ENCODE measurements around the gene COL18A1.

Gene COL18A1

DNA sequence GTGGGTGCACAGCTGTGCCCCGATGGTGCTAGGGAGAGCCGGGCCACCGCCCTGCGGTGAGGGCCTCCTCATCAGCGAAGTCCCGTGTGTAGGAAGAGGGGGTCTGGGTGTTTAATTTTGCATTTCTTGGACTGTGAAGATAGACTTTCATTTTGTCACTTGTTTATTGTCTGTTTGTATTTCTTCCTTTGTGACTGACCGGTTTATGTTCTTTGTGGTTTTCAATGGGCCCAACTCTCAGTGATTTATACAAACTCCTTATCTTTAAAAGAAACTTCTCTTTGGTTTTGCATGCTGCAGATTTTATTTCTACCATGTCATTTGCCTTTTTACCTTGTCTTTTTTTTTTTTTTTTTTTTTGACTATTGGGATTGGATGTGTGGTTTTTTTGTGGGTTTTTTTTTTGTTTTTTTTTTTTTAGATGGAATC lies 65.1 kb downstream of the COL18A1 start:
- Histone ChIP-seq H3K9ac (ENCODE audit: low read depth, low read length) (no peak overlapping the region), H3K4me1 (ENCODE audit: control insufficient read depth, insufficient read depth, low read length) (no peaks in the 10 kb centered on the region), H3K36me3 (ENCODE audit: control insufficient read depth, insufficient read depth, low read length) (peaks cover 51% of the 10 kb centered on the region), H3K9me3 (ENCODE audit: control insufficient read depth, insufficient read depth, low read length) (no peaks in the 10 kb centered on the region), H3K4me3 (ENCODE audit: low read depth, low read length) (no peak overlapping the region), H3K27me3 (ENCODE audit: control insufficient read depth, insufficient read depth, low read length) (no peaks in the 10 kb centered on the region), H3K27ac (ENCODE audit: low read depth, low read length) (no peak overlapping the region)

GRCh38 chr21:45470773-45471524 lies 66.0 kb downstream of the COL18A1 start:
- Histone ChIP-seq H3K4me1 (ENCODE audit: control insufficient read depth, insufficient read depth, low read length) (no peaks in the 10 kb centered on the region), H3K27ac (ENCODE audit: low read depth, low read length) (no peak overlapping the region), H3K9ac (ENCODE audit: low read depth, low read length) (no peak overlapping the region), H3K9me3 (ENCODE audit: control insufficient read depth, insufficient read depth, low read length) (no peaks in the 10 kb centered on the region), H3K4me3 (ENCODE audit: low read depth, low read length) (no peak overlapping the region), H3K36me3 (ENCODE audit: control insufficient read depth, insufficient read depth, low read length) (peaks cover 59% of the 10 kb centered on the region), H3K27me3 (ENCODE audit: control insufficient read depth, insufficient read depth, low read length) (no peaks in the 10 kb centered on the region)

DNA sequence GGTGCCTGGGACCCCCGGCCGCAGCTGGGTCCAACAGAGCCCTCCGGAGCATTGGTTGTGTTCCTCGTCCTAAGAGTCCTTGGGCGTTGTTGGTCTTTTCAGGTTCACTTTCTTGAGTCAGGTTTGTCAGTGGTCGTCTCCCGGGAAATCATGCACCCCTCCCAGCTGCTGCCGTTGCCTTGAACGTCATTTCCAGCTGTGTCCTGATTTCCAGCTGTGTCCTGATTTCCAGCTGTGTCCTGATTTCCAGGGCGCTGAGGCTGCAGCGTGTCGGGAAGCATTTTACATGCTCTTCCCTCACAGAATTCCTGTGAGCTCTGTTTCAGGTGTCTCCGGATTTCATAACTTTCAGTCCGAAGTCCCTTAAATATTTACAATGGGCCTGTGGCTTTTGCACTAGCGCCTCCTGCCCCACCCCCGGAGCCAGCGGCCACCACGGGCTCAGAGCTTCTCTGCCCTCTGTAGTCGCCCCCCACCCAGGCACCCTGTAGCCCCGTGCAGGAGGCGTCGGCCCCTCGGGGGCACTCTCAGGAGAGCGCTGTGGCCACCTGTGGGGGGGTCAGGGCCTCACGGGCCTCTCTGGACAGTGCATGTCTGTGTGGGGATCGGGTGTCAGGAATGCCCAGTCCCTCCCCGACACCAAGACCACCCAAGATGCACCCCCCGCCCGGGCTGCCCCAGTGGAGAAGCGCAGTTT lies 66.7 kb downstream of the COL18A1 start:
- no peaks in the 10 kb centered on the region for H3K9me3 ChIP-seq (ENCODE audit: control insufficient read depth, insufficient read depth, low read length)
- H3K4me3 ChIP-seq (ENCODE audit: low read depth, low read length), result no peak overlapping the region
- no peak overlapping the region for H3K9ac ChIP-seq (ENCODE audit: low read depth, low read length)
- H3K27me3 ChIP-seq (ENCODE audit: control insufficient read depth, insufficient read depth, low read length), result no peaks in the 10 kb centered on the region
- H3K27ac ChIP-seq (ENCODE audit: low read depth, low read length), result no peak overlapping the region
- no peaks in the 10 kb centered on the region for H3K4me1 ChIP-seq (ENCODE audit: control insufficient read depth, insufficient read depth, low read length)
- H3K36me3 ChIP-seq (ENCODE audit: control insufficient read depth, insufficient read depth, low read length), result peaks cover 67% of the 10 kb centered on the region

DNA sequence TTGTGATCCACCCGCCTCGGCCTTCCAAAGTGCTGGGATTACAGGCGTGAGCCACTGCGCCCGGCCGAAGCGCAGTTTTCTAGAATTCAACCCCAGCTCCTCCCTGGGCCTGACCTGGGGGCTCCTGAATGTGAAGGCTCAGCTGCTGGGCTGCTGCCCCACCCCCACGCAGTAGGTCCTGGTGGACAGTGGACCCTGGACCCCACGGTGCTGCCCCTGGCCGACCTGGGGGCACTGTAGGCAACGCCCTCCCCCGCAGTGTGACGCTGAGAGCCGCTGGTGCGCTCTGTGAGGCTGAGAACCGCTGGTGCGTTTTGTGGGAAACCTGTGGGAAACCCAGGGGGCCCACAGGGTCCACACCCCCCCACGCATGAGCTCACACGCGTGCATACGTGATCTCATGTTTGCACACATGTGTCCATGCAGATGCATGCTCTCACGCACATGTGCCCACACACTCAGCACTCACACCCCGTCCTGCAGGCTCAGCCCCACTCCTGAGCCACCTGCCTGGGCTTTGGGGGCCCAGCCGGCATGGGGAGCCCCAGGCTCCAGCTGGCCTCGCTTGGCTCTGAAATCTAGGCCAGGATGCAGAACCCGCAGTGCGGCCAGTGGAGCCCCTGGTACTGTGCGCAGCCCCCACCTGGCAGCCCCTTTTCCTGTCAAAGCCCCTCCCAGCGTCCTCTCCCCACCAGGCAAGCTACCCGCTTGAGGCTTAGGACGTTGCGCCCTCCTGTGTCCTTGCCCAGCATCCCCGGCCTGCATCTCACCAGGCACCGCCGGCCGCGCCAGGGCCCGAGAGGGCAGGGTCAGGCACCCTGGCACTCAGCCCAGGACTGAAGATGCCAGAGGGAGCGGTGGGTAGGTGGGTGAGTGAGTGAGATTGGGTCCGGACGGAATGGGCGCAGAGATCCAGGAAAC lies 67.7 kb downstream of the COL18A1 start:
- Histone ChIP-seq H3K36me3 (ENCODE audit: control insufficient read depth, insufficient read depth, low read length) (peaks cover 67% of the 10 kb centered on the region), H3K4me3 (ENCODE audit: low read depth, low read length) (no peak overlapping the region), H3K9ac (ENCODE audit: low read depth, low read length) (no peak overlapping the region), H3K27ac (ENCODE audit: low read depth, low read length) (no peak overlapping the region), H3K4me1 (ENCODE audit: control insufficient read depth, insufficient read depth, low read length) (no peaks in the 10 kb centered on the region), H3K9me3 (ENCODE audit: control insufficient read depth, insufficient read depth, low read length) (no peaks in the 10 kb centered on the region), H3K27me3 (ENCODE audit: control insufficient read depth, insufficient read depth, low read length) (no peaks in the 10 kb centered on the region)

DNA sequence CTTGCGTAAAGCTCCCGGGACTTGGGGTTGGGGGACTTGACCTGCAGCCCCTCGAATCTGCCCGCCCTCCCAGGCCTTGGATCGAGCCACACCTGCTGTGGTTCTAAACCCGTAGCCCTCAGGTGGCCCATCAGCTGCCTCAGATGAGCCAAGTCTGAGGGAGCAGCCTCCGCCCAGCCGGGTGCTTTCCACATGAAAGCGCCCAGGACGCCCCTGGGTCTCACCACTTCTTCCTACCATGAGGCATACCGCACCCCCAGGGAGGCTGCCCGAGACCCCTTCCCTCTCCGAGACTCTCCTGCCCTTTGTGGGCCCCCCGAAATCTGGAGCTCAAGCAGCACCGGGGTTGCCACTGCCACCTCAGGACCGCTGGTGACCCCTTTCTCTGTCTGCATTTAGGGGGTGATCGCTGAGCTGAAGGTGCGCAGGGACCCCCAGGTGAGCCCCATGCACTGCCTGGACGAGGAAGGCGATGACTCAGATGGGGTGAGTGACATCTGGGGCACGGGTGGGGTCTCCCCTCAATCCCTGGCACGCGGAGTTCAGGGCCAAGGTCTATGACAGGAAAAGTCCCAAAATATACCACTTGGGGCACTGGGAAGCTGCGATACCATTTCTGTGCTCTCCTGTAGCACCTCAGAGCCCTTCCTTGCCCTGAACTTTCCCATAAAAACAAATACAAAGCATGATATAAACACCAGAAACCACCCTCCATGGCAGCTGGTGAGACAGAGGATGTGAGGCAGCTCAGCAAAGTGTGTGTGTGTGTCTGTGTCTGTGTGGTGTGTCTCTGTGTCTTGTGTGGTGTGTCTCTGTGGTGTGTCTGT lies 68.7 kb downstream of the COL18A1 start:
- no peaks in the 10 kb centered on the region for H3K4me1 ChIP-seq (ENCODE audit: control insufficient read depth, insufficient read depth, low read length)
- H3K36me3 ChIP-seq (ENCODE audit: control insufficient read depth, insufficient read depth, low read length), result peaks cover 66% of the 10 kb centered on the region
- no peak overlapping the region for H3K9ac ChIP-seq (ENCODE audit: low read depth, low read length)
- no peak overlapping the region for H3K27ac ChIP-seq (ENCODE audit: low read depth, low read length)
- no peaks in the 10 kb centered on the region for H3K9me3 ChIP-seq (ENCODE audit: control insufficient read depth, insufficient read depth, low read length)
- no peak overlapping the region for H3K4me3 ChIP-seq (ENCODE audit: low read depth, low read length)
- no peaks in the 10 kb centered on the region for H3K27me3 ChIP-seq (ENCODE audit: control insufficient read depth, insufficient read depth, low read length)

GRCh38 chr21:45474323-45474950 lies 69.5 kb downstream of the COL18A1 start:
- Histone ChIP-seq H3K9me3 (ENCODE audit: control insufficient read depth, insufficient read depth, low read length) (no peaks in the 10 kb centered on the region), H3K27ac (ENCODE audit: low read depth, low read length) (no peak overlapping the region), H3K9ac (ENCODE audit: low read depth, low read length) (no peak overlapping the region), H3K36me3 (ENCODE audit: control insufficient read depth, insufficient read depth, low read length) (peaks cover 66% of the 10 kb centered on the region), H3K27me3 (ENCODE audit: control insufficient read depth, insufficient read depth, low read length) (no peaks in the 10 kb centered on the region), H3K4me3 (ENCODE audit: low read depth, low read length) (no peak overlapping the region), H3K4me1 (ENCODE audit: control insufficient read depth, insufficient read depth, low read length) (no peaks in the 10 kb centered on the region)

- no peaks in the 10 kb centered on the region for H3K9me3 ChIP-seq (ENCODE audit: control insufficient read depth, insufficient read depth, low read length)
- H3K4me1 ChIP-seq (ENCODE audit: control insufficient read depth, insufficient read depth, low read length), result no peaks in the 10 kb centered on the region
- no peak overlapping the region for H3K9ac ChIP-seq (ENCODE audit: low read depth, low read length)
- no peak overlapping the region for H3K27ac ChIP-seq (ENCODE audit: low read depth, low read length)
- H3K36me3 ChIP-seq (ENCODE audit: control insufficient read depth, insufficient read depth, low read length), result peaks cover 68% of the 10 kb centered on the region
- H3K27me3 ChIP-seq (ENCODE audit: control insufficient read depth, insufficient read depth, low read length), result no peaks in the 10 kb centered on the region
- no peak overlapping the region for H3K4me3 ChIP-seq (ENCODE audit: low read depth, low read length)
Measured at GRCh38 chr21:45475004-45475685, 70.2 kb downstream of the COL18A1 start.

DNA sequence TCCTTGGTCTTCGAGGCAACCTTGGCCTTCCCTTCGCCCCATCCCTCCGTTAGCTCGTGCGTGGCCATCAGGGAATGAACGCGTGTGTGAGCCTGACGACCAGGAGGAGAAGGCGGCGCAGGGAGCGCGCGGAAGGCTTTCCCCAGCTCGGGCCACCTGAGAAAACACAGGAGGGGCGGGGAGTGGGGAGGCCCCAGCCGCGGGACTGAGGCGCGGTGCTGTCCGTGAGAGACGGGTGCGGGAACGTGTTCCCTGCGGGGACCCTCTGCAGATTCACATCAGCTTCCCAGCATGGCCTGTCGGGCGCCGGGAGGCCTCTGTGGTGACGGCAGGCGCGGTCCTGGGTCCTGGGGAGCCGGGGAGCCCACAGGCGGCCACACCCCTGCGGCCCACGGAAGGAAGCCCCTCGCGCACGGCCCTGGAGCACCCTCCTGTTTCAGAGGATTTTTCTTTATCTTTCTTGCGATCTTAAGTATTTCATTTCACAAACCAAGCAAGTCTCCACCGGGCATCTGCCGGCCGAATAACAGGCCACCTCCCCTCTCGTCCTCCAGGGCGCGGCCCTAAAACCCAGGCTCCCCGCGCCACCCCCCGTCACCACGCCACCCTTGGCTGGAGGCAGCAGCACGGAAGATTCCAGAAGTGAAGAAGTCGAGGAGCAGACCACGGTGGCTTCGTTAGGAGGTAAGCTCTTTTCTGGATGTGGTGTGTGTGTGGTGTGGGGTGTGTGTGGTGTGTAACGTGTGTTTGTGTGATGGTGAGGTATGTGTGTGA lies 71.0 kb downstream of the COL18A1 start:
- no peaks in the 10 kb centered on the region for H3K4me1 ChIP-seq (ENCODE audit: control insufficient read depth, insufficient read depth, low read length)

GRCh38 chr21:45476582-45476981 lies 71.6 kb downstream of the COL18A1 start:
- no peak overlapping the region for H3K27ac ChIP-seq (ENCODE audit: low read depth, low read length)
- H3K4me3 ChIP-seq (ENCODE audit: low read depth, low read length), result no peak overlapping the region
- H3K4me1 ChIP-seq (ENCODE audit: control insufficient read depth, insufficient read depth, low read length), result no peaks in the 10 kb centered on the region
- H3K9ac ChIP-seq (ENCODE audit: low read depth, low read length), result no peak overlapping the region
- H3K9me3 ChIP-seq (ENCODE audit: control insufficient read depth, insufficient read depth, low read length), result no peaks in the 10 kb centered on the region
- H3K27me3 ChIP-seq (ENCODE audit: control insufficient read depth, insufficient read depth, low read length), result no peaks in the 10 kb centered on the region
- peaks cover 79% of the 10 kb centered on the region for H3K36me3 ChIP-seq (ENCODE audit: control insufficient read depth, insufficient read depth, low read length)

More for the DNA sequence above, 71.0 kb downstream of the COL18A1 start:
- Histone ChIP-seq H3K4me3 (ENCODE audit: low read depth, low read length) (no peak overlapping the region), H3K27me3 (ENCODE audit: control insufficient read depth, insufficient read depth, low read length) (no peaks in the 10 kb centered on the region), H3K27ac (ENCODE audit: low read depth, low read length) (no peak overlapping the region), H3K36me3 (ENCODE audit: control insufficient read depth, insufficient read depth, low read length) (peaks cover 76% of the 10 kb centered on the region), H3K9me3 (ENCODE audit: control insufficient read depth, insufficient read depth, low read length) (no peaks in the 10 kb centered on the region), H3K9ac (ENCODE audit: low read depth, low read length) (no peak overlapping the region)
